GM12874 (cell line): ENCODE results near the gene CREB5.

Source experiments
- TF ChIP-seq, protein P1 (sequence below): IDR thresholded peaks from 2 replicates; pipeline ENCODE4 v1.5.1; 2011; ENCODE audit warnings: low read depth, mild to moderate bottlenecking, control low read depth, low read length, moderate library complexity; ENCODE audit not compliant: insufficient read depth

The CREB5 gene

DNA sequence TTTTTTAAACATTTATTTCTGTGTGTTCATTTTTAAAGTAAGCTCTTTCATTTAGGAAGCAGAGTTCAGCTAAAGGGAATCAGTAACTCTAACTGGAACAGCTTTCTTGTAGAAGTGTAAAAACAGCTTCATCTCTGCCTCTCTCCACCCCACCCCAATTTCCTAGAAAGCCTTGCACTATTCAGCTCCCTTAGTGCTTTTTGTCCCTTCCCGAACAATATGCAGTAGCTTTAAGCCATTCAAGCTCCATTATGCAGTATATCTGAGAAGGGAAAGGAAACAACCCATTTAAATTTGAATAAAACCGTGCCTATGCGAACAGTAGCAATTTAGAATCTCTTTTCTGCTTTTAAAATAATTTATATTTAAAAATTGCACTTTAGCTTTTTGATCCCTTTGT is 411.3 kb downstream of the CREB5 start:
- TF ChIP-seq, protein P1, sequence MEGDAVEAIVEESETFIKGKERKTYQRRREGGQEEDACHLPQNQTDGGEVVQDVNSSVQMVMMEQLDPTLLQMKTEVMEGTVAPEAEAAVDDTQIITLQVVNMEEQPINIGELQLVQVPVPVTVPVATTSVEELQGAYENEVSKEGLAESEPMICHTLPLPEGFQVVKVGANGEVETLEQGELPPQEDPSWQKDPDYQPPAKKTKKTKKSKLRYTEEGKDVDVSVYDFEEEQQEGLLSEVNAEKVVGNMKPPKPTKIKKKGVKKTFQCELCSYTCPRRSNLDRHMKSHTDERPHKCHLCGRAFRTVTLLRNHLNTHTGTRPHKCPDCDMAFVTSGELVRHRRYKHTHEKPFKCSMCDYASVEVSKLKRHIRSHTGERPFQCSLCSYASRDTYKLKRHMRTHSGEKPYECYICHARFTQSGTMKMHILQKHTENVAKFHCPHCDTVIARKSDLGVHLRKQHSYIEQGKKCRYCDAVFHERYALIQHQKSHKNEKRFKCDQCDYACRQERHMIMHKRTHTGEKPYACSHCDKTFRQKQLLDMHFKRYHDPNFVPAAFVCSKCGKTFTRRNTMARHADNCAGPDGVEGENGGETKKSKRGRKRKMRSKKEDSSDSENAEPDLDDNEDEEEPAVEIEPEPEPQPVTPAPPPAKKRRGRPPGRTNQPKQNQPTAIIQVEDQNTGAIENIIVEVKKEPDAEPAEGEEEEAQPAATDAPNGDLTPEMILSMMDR = no peak

DNA sequence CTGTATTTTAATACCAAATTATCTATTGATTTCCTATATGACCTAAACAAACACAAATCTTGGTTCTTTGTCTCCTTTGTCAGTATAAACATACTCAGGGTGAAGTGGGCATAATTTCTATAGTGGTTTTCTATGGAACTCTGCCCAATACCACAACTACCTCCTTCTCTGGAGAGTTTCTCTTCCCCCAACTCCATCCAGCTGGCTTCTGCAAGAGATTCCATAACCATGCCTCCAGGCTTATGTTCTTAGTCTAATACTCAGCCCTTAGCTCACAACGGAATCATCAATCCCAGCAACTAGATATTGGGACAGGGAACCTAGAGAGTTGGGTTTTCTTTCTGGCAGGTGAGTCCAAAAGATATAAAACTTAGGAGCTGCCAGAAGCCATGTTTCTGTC is 418.5 kb downstream of the CREB5 start:
- TF ChIP-seq, protein P1 = no peak

DNA sequence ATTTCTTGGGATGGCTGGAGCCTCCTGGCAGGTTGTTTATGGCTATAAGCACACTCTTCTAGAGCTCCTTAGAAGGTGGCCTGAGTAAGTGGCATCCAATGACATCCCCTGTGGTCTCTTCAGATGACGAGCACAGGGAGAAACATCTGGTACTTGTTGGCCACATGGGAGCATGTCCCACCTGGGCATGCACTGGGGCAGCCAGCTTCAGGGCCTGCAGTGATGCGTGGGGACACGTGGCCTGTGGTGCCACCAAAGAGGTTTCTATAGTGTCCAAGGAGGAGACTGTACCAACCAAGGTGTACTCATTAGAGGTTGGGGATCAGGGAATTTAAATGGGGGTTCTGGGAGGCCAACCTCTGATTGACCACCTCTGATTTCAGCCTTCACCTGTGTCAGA is 420.4 kb downstream of the CREB5 start:
- TF ChIP-seq, protein P1 = no peak

DNA sequence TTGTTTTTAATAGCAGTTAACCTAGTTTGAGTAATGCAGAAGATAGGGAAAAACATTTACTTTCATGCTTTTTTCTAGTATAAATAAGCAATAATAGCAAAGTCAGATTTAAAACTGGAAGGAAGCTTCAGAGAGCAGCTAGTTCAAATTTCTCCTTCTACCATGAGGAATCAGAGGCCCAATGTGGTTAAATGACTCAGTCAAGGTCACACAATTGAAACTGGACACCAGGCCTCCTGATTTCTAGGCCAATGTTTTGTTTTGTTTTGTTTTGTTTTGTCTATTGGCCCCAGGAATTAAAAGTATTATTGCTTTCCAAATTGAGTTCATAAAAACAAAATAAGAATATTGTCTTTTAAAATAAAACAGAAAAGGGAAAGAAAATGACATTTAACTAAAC is 423.5 kb downstream of the CREB5 start:
- TF ChIP-seq, protein P1 = no peak

DNA sequence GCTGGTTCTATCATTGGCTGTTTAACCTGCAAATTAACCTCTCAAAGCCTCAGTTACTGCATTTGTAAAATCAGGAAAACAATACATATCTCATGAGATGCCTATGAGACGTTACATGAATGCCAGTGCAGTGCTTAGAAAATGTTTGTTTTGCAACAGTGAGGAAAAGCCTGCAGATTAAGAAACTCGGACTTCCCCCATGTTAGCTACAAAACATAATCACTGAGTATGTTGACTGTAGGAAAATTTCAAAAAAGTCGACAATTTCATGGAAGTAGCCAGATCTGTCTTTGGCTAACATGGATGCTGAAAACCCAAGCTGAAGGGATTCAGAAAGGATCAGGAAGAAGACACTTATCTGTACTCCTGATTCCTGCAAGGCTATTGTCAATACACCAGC is 424.4 kb downstream of the CREB5 start:
- TF ChIP-seq, protein P1 = no peak

DNA sequence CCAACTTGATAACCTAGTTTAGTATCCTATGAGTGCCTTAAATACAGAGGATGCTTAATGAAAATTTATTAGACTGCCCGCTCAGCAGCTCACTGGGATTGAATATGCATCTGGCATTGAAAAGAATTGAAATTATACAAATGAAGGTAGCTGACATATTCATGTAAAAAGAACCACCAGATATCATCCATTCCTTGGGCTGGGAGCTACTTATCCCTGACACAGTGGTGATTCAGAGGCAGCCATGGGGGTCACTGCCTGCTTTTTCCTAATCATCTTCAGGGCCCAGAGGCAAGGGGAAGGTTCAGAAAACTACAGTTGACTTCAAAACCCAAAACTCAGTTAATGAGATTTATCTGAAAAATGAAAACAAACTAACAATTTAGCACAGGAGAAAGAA is 424.9 kb downstream of the CREB5 start:
- TF ChIP-seq, protein P1 = no peak

DNA sequence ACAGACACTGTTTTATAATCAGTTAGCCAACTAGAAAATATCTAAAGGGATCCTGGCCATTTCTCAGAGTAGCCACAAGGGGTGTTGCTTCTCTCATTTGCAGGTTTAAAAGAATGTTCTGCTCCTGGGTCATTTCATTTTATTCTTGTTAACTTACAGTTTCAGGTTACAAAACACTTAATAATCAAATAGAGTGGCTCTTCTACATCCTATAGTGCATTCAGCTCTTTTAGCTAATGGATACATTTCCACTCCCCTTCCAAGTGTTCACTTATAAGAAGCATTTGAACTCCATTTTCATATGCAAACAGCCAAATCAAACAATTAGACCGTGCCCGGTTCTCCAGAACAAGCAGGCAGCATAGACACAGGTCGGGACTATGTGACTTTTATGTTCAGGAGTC is 428.3 kb downstream of the CREB5 start:
- TF ChIP-seq, protein P1 = no peak

DNA sequence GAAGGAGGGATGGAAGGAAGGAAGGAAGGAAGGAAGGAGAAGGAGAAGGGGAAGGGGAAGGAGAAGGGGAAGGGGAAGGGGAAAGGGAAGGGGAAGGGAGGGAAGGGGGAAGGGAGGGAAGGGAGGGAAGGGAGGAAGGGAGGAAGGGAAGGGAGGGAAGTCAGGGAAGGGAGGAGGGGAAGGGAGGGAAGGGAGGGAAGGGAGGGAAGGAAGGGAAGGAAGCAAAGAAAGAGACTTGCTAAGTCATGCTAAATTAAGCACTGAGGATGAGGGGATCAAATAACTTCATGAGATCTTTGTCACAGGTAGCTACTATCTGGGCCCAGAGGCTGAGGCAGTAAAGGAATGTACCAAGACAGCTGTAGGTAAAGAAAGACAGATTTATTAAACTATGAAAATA is 429.4 kb downstream of the CREB5 start:
- TF ChIP-seq, protein P1 = no peak
